Endometrial microvascular endothelial cells (primary cell): ENCODE data around the gene RPL36AL. TPM values are rescaled to one million over a fixed set of nuclear protein-coding genes. Genes with fewer than 3 reads are reported as not detected.
"Not testable (repeated sequence)": the region's sequence is repeated elsewhere in the genome, so short reads cannot be mapped to it uniquely, and the experiment has no call there.

Experiments used
- in situ Hi-C: cut with HindIII; loops from 2 replicates; pipeline ENCODE4 v1.10.0; 2017; ENCODE audit warnings: low sequenced_read_pairs, low pct_unique_long_range_greater_than_20kb; ENCODE audit errors: inconsistent ontology term
- total RNA-seq: library from RNA; depleted of rRNA; stranded (reverse); fragments of >200 nt; gene quantifications from one replicate; pipeline ENCODE4 v1.2.3, GENCODE V29; 2015; ENCODE audit errors: inconsistent ontology term

Gene RPL36AL
- 146 TPM for total RNA-seq

DNA sequence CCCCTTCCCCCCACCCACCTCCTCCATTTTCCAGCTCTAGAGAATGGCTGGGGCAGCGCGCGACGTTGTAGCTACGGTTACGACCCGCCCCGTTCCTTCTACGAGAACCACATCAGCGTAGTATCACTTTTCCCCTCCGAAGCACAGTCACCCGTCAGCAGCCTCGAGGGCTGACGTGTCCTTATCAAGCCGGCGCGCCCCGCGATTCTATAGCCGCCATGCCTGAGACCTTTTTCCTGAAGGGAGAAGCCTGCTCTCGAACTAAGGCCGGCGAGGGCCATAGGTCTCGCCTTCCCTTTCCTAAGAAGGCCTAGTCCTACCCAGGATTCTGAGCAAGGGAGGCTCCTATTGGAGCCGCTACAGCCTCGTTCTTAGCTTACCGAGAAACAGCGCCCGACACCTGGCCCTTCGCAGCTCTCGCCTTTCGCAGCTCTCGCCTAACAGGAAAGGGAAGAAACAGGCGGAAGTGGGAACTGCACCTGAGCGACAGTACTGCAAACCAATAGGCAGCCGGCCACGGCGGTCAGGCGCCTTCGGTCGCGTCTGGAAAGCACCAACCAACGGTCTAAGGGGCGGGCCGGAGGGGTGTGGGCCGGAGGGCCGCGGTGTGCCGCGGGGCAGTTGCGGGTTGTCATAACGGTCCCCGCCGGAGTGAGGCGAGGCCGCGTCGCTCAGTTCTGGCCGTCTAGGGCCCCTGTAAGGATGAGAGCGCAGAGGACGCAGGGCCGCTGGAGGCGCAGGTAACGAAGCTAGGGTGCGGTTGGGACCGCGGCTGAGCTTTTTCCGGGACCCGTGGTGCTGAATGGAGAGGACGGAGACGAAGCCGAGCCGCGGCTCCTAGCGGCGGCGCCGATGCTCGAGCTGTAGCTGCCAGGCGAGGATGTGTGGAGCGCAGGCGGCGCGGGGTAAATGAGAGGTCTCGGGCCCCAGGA lies at the start of gene RPL36AL, which contains the start of gene MGAT2:
RPL36AL (minus strand) TSS at position 445 of the 932 bp plus-strand sequence. CDS start 1,522 bp downstream, outside the sequence.
MGAT2 (plus strand) TSS at position 618 of the 932 bp plus-strand sequence. CDS start 470 bp downstream, outside the sequence.
- in situ Hi-C loops: no loop called here

DNA sequence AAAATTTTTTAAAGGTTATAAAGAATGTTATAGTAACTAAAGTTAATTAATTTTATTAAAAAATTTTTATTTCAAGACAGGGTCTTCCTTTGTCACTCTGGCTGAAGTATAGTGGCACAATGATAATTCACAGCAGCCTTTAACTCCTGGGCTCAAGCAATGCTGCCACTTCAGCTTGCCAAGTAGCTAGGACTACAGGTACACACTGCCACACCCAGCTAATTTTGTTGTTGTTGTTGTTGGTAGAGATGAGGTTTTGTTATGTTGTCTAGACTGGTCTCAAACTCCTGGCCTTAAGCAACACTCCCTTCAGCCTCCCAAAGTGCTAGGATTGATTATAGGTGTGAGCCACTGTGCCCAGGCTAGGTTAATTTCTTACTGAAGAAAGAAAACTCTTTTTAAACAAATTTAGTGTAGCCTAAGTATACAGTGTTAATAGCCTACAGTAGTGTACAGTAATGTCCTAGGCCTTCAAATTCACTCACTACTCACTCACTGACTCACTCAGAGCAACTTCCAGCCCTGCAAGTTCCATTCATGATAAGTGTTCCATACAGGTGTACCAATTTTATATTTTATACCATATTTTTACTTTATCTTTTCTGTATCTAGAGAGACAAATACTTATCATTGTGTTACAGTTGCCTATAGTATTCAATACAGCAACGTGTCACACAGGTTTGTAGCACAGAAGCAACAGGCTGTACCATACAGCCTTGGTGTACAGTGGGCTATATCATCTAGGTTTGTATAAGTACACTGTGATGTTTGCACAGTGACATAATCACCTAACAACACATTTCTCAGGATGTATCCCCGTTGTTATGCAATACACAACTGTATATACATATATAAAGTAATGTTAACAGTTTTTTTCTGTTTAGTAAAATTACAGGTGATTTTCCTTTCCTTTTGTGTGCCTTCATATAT lies 39.4 kb upstream of the RPL36AL start:
- in situ Hi-C loops: no loop called here

DNA sequence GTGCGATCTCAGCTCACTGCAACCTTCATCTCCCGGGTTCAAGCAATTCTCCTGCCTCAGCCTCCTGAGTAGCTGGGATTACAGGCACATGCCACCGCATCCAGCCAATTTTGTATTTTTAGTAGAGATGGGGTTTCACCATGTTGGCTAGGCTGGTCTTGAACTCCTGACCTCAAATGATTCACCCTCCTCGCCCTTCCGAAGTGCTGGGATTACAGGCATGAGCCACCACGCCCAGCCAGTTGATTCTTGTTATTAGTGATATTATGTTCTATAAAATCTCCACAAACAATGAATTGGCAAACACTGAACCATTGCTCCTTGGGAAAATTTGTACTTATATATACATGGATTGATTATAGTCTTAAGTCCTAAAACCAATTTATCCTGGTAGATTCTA lies 37.1 kb upstream of the RPL36AL start:
- in situ Hi-C loops: not testable (repeated sequence)

DNA sequence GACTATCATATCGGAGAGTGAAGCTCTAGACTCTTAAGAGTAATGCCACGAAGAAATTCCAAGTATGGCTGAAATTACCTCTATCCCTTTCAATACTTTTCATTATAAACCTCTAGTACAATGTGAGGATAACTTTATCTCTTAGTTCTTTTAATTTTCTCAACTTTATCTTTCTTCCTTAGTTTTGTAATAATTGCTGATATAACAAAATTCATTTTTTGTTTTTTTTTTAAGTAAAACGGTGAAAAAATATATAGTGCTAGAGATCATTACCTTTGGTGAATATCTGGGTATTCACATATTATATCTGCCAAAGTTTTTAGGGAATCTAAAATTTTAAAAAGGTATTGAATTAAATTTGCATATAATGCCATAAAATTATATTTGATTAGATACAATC lies 34.1 kb upstream of the RPL36AL start:
- in situ Hi-C loops: no loop called here

DNA sequence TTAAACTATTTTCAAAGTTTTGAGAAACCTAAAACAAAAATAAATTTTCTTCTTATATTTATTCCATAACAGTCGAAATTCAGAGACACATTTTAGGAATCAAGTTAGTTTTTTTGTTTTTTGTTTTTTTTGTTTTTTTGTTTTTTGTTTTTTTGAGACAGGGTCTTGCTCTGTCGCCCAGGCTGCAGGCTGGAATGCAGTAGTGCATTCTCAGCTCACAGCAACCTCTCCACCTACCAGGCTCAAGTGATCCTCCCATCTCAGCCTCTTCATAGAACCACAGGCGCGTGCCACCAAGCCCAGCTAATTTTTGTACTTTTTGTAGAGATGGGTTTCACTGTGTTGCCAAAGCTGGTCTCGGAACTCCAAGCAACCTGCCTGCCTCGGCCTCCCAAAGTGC lies 33.1 kb upstream of the RPL36AL start:
- in situ Hi-C loops: no loop called here

DNA sequence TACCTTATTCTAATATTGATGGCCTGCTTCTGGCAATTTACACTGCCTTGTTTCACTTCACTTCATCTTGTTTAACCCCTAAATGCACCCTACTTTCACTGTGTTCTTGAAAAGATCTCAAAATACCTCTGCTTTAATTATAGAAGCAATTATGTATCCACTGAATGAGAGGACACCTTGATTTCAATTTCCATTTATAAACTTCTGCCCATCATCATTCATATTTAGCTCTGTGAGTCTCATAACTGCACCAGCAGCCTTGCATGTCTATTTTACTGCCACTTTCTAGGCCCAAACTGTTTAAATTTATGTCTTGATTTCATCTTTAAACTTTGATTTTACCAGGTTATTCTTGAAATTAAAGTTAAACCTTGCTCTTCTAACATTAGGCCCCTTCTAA lies 21.7 kb upstream of the RPL36AL start:
- in situ Hi-C loops: no loop called here

DNA sequence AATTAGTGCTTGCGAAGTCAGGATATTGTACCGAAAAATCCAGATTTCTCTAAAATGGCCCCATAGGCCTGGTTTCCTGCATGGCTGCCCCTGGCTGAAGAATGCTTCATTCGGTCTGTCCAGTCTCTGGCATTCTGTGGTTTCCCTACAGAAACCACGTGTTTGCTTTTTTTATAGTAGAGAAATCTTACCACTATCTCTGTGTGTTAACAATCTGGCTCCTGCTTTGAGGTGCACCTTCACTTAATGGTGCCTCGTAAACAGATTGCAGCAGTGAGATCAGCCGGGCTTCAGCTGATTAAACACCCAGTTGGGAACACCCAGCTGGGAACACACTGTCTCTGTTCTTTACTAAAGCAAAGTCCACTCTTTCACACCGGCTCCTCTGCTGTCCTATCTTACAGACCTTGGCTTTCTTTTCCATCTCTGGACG lies 21.3 kb upstream of the RPL36AL start:
- in situ Hi-C loops: no loop called here

DNA sequence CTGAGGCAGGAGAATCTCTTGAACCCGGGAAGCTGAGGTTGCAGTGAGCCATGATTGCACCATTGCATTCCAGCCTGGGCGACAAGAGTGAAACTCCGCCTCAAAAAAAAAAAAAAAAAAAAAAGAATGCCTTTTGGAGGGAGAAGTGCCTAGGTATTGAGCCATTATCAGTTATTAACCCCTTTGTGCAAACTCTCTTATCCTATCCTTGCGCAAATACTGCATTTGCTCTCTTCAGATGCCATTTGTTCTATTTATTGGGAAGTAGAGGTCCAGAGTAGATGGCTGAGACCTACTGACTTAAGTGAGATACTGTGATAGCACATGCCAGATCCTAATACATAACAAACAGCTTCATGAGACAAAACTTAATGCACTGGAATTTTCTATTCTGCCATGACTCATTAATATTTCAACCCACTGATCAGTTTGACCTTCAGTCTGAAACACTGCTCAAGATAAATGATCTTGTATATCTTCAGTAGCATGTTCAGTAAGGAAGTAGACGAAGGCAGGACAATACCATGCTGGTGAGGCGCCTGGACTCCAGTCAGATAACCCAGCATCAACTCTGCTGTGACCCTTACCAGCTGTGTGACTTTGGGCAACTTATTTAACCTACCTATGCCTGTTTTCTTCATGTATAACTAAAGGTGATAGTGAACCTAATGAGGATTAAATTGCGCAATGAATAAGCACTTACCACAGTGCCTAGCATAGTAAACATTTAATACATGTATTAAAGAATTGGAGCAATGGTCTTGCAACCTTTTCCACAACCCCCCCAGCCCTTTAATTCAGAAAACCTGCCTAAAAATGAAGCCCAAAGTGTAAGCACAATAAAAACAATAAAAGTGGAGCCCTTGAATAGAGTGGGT lies 20.4 kb upstream of the RPL36AL start:
- in situ Hi-C loops: no loop called here

DNA sequence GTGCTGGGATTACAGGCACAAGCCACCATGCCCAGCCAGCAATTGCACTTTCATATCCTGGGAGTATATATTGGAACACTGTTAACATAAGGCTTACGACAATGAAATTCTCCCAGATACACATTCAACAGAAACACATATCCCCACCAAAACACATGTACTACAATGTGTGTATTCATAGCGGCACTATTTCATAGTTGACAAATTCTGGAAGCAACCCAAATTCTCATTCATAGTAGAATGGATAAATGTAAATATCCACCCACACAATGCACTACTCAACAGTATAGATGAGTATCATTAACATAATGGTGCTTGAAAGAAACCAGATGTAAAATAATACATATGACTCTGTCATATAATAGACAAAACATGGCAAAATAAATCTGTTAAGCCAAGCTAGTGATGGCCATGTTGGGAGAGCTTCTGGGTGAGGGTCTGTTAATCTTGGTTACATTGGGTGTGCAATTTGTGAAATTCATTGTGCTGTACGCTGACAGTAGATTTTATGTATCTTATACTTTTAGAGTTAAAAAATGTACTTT lies 17.2 kb upstream of the RPL36AL start:
- in situ Hi-C loops: no loop called here

DNA sequence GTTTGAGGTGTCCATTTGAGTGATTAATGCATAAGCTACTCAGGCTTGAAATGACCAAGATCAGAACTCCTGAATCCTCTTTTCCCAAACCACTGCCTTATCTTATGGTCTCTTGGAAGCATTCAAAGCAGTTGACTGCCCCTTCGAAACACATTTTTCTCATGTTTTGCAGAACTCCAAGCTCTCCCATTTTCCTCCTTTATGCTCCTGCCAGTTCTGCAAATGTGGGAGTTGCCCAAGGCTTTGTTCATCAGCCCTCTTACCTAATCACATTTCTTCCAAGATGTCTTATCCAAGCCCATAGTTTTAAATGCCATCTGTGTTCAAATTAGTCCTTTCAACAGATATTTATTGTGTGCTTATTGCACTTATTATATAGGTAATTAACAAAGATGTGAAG lies 16.4 kb upstream of the RPL36AL start:
- in situ Hi-C loops: no loop called here

DNA sequence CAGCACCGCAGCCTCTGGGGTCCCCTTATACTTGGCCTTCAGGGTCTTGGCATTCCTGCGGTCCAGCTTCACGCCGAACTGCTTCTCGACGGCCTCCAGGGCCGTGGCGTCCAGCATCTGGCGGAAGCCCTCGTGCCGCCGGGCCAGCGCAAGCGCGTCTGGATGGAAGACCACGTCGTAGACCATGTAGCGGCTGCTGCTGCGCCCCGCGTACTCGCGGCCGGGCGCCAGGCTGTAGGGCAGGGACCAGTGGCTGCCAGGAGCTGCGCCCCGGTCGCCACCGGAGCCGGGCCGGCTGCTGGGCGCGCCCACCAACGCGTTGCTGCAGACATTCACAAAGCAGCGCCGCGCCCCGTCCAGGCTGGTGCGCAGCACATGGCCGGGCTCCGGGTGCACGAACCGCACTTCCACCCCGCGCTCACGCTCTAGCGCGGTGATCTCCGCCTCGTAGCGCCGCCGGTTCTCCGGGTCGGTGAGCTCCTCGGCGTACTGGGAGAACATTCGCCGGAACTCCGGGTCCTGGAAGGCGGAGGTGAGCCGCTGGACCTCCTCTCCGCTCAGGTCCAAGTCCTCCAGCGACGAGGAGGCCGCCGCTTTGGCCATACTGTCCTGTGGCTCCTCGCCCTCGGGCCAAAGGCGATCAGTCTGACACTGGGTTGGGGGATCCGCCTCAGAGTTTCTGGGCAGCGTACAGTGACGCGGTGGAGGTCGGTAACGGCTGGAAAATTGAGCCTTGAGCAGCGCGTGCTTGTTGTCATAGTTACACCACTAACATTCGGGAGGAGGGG lies 14.3 kb upstream of the RPL36AL start, which contains the start of gene DNAAF2:
DNAAF2 (minus strand) TSS at position 698 of the 788 bp plus-strand sequence; CDS start at position 603, 95 bp downstream.
- in situ Hi-C loops: no loop called here

DNA sequence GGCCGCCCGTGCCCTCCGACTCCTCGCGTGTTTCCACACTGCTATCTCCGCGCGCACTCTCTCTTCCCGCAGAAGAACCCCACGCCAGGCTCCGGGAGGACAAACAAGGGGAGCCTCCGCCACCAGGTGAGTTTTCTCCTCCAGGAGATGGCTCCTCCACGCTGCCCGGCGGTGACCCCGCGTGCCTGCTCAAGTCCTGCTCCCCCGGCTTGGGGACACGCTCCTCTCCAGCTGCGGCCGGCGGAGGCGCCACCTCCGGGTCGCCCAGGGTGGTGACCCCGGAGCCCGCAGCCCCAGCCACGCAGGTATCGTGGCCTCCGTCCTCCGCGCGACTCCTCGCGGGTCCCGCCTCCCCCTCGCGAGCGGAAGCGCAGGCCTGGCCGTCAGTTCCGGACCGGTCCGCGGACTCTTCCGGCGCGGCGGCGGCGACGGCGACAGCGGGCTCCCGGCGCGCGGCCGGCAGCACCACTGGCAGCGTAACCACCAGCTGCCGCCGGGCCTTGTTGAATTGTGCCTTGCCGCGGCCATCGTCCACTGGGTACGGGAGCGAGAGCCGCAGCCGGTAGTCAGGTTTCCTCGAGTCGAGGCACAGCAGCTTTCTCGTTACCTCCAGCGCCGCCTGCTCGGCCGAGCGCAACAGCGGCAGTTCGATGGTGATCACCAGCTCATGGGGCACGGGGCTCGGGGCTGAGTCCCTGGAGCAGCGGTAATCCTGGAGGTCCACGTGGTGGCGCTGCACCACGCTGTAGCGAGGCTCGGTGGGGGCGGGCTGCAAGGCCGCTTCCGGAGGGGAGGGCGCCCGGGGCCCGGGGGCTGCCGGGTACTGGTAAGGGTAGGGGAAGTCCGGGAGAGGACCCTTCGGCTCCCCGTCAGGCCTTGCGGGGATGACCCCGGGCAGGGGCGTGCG lies 13.5 kb upstream of the RPL36AL start:
- in situ Hi-C loops: no loop called here

DNA sequence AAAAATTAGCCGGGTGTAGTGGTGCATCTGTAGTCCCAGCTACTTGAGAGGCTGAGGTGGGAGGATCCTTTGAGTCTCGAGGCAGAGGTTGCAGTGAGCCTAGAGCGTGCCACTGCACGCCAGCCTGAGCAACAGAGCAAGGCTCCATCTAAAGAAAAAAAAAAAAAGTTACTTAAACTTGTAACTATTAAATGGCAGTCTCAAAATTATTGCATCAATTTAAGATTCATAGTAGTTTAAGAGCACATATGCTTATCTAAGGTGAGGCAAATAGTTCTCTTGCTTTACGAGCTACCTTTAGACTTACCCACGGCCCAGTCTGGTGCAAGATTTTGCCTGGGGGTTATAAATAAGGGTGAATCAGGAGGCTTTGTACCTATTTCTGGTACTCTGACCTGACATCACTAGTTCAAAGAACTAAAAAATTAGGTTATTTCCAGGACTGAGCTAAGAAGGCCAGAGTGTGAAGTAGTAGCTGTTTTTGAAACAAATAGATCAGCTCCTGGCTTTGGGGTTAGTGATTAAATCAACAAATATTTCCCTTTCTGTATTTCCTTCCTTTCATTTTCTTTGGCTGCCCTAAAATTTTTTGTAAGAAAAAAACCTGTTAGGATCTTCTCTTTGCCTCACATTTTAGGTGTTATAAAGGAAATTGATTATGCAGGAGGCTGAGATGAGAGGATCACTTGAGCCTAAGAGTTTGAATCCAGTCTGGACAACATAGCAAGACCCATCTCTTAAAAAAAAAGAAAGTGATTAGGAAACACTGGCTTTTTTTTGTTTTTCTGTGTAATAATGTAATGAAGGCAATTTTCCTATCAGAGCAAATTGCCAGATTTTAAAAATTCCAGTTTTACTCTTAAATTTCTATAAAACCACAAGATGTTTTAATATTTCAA lies 3.8 kb upstream of the RPL36AL start:
- in situ Hi-C loops: no loop called here

DNA sequence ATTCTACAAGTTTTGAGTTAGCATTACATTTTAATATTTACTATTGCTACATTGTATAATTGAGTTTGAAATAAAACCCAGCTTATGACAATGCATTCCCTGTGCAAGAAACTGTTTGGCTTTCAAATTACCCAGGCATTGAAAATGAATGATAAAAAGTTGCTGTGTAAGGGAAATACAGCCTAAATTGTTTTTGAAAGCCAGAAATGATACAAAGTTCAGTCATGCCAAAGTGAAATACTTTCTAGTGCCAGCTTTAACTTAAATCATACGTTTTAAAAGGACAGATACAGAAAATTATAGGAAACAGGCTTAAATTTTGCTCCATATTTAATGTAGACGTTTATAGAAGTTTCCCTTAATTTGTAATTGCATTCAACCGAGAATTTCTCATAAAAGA lies 3.0 kb upstream of the RPL36AL start:
- in situ Hi-C loops: no loop called here

DNA sequence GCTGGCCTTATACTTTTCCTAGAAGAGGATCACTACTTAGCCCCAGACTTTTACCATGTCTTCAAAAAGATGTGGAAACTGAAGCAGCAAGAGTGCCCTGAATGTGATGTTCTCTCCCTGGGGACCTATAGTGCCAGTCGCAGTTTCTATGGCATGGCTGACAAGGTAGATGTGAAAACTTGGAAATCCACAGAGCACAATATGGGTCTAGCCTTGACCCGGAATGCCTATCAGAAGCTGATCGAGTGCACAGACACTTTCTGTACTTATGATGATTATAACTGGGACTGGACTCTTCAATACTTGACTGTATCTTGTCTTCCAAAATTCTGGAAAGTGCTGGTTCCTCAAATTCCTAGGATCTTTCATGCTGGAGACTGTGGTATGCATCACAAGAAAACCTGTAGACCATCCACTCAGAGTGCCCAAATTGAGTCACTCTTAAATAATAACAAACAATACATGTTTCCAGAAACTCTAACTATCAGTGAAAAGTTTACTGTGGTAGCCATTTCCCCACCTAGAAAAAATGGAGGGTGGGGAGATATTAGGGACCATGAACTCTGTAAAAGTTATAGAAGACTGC lies 1.7 kb upstream of the RPL36AL start:
- in situ Hi-C loops: no loop called here
